Measurements from ENCODE around the gene SUSD5. TPM values are rescaled to one million over a fixed set of nuclear protein-coding genes. Genes with fewer than 3 reads are reported as not detected.

The SUSD5 gene
- total and polyA plus RNA-seq, 2 experiments from 2014 or later, result 1.4 to 3.6 TPM

DNA sequence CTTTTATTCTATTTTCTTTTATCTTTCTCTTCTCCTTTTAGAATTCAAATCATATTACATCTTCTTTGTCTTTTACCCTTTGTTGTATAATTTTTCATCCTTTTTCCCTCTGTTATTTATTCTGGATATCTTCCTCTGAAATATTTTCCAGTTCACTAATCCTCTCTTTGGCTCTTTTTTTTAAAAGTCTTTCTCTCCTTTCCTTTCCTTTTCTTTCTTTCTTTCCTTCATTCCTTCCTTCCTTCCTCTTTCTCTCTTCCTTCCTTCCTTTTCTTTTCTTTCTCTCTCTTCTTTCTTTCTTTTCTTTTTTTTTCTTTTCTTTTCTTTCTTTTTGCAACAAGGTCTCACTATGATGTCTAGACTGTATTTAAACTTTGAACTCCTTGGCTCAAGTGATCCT, 9.3 kb downstream of the SUSD5 start:
- no peaks in the 10 kb centered on the region for H3K4me1 Mint-ChIP-seq
- no peak overlapping the region for H3K27ac Mint-ChIP-seq
- H3K36me3 Mint-ChIP-seq (ENCODE audit: low read depth), result peaks cover 12% of the 10 kb centered on the region; the same call in 2 of the 3 replicates
- no peaks in the 10 kb centered on the region for H4K20me1 ChIP-seq (replicated peaks; ENCODE audit: insufficient read depth)
- peaks cover 2% of the 10 kb centered on the region for H3K27me3 Mint-ChIP-seq (ENCODE audit: insufficient read depth, low read depth, poor library complexity)
- DNase-seq (ENCODE audit: low spot score) (no peak), ATAC-seq (no peak)
- H3F3A ChIP-seq (replicated peaks; ENCODE audit: low read depth), result no peaks in the 10 kb centered on the region
- H3K9me3 Mint-ChIP-seq, result peaks cover 13% of the 10 kb centered on the region
- H3K9me2 ChIP-seq (ENCODE audit: insufficient read depth), result no peaks in the 10 kb centered on the region
- no peak overlapping the region for H3K4me2 ChIP-seq
- no peak overlapping the region for H2AFZ ChIP-seq
- H3K27me3 ChIP-seq (ENCODE audit: insufficient read depth), result no peaks in the 10 kb centered on the region
- H3K4me3 ChIP-seq, result no peak overlapping the region
- no peaks in the 10 kb centered on the region; the same call in none of the 2 replicates for H3K36me3 ChIP-seq (ENCODE audit: insufficient read depth)
- no peaks in the 10 kb centered on the region for H3K4me1 ChIP-seq (ENCODE audit: insufficient read depth)
- H3K4me3 Mint-ChIP-seq, result no peak overlapping the region
- TF ChIP-seq EZH2 (IDR thresholded peaks at IDR 0.05; ENCODE audit: low read depth, unreplicated experiment) (no peak), CREB1 (CRISPR knock-in tag; IDR thresholded peaks at IDR 0.05; ENCODE audit: low read depth) (no peak), STAT1 (IDR thresholded peaks at IDR 0.05; ENCODE audit: unreplicated experiment) (no peak), ZNF114 (CRISPR knock-in tag; IDR thresholded peaks at IDR 0.05) (no peak), NANOG (IDR thresholded peaks at IDR 0.05; ENCODE audit: borderline replicate concordance) (no peak), POLR2AphosphoS5 (IDR thresholded peaks at IDR 0.05; ENCODE audit: low read depth) (no peak), JUNB (IDR thresholded peaks at IDR 0.05; ENCODE audit: unreplicated experiment) (no peak), EZH2phosphoT487 (IDR thresholded peaks at IDR 0.05; ENCODE audit: unreplicated experiment) (no peak)
- TF ChIP-seq, protein P1, sequence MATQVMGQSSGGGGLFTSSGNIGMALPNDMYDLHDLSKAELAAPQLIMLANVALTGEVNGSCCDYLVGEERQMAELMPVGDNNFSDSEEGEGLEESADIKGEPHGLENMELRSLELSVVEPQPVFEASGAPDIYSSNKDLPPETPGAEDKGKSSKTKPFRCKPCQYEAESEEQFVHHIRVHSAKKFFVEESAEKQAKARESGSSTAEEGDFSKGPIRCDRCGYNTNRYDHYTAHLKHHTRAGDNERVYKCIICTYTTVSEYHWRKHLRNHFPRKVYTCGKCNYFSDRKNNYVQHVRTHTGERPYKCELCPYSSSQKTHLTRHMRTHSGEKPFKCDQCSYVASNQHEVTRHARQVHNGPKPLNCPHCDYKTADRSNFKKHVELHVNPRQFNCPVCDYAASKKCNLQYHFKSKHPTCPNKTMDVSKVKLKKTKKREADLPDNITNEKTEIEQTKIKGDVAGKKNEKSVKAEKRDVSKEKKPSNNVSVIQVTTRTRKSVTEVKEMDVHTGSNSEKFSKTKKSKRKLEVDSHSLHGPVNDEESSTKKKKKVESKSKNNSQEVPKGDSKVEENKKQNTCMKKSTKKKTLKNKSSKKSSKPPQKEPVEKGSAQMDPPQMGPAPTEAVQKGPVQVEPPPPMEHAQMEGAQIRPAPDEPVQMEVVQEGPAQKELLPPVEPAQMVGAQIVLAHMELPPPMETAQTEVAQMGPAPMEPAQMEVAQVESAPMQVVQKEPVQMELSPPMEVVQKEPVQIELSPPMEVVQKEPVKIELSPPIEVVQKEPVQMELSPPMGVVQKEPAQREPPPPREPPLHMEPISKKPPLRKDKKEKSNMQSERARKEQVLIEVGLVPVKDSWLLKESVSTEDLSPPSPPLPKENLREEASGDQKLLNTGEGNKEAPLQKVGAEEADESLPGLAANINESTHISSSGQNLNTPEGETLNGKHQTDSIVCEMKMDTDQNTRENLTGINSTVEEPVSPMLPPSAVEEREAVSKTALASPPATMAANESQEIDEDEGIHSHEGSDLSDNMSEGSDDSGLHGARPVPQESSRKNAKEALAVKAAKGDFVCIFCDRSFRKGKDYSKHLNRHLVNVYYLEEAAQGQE (IDR thresholded peaks at IDR 0.05; ENCODE audit: unreplicated experiment), result no peak
- TF ChIP-seq, protein P2, sequence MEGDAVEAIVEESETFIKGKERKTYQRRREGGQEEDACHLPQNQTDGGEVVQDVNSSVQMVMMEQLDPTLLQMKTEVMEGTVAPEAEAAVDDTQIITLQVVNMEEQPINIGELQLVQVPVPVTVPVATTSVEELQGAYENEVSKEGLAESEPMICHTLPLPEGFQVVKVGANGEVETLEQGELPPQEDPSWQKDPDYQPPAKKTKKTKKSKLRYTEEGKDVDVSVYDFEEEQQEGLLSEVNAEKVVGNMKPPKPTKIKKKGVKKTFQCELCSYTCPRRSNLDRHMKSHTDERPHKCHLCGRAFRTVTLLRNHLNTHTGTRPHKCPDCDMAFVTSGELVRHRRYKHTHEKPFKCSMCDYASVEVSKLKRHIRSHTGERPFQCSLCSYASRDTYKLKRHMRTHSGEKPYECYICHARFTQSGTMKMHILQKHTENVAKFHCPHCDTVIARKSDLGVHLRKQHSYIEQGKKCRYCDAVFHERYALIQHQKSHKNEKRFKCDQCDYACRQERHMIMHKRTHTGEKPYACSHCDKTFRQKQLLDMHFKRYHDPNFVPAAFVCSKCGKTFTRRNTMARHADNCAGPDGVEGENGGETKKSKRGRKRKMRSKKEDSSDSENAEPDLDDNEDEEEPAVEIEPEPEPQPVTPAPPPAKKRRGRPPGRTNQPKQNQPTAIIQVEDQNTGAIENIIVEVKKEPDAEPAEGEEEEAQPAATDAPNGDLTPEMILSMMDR (conservative IDR thresholded peaks at IDR 0.05; ENCODE audit: low read depth in 2 of 2), result no peak
- TF ChIP-seq, protein P3, sequence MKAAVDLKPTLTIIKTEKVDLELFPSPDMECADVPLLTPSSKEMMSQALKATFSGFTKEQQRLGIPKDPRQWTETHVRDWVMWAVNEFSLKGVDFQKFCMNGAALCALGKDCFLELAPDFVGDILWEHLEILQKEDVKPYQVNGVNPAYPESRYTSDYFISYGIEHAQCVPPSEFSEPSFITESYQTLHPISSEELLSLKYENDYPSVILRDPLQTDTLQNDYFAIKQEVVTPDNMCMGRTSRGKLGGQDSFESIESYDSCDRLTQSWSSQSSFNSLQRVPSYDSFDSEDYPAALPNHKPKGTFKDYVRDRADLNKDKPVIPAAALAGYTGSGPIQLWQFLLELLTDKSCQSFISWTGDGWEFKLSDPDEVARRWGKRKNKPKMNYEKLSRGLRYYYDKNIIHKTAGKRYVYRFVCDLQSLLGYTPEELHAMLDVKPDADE (IDR thresholded peaks at IDR 0.05), result no peak
- TF ChIP-seq, protein P4, sequence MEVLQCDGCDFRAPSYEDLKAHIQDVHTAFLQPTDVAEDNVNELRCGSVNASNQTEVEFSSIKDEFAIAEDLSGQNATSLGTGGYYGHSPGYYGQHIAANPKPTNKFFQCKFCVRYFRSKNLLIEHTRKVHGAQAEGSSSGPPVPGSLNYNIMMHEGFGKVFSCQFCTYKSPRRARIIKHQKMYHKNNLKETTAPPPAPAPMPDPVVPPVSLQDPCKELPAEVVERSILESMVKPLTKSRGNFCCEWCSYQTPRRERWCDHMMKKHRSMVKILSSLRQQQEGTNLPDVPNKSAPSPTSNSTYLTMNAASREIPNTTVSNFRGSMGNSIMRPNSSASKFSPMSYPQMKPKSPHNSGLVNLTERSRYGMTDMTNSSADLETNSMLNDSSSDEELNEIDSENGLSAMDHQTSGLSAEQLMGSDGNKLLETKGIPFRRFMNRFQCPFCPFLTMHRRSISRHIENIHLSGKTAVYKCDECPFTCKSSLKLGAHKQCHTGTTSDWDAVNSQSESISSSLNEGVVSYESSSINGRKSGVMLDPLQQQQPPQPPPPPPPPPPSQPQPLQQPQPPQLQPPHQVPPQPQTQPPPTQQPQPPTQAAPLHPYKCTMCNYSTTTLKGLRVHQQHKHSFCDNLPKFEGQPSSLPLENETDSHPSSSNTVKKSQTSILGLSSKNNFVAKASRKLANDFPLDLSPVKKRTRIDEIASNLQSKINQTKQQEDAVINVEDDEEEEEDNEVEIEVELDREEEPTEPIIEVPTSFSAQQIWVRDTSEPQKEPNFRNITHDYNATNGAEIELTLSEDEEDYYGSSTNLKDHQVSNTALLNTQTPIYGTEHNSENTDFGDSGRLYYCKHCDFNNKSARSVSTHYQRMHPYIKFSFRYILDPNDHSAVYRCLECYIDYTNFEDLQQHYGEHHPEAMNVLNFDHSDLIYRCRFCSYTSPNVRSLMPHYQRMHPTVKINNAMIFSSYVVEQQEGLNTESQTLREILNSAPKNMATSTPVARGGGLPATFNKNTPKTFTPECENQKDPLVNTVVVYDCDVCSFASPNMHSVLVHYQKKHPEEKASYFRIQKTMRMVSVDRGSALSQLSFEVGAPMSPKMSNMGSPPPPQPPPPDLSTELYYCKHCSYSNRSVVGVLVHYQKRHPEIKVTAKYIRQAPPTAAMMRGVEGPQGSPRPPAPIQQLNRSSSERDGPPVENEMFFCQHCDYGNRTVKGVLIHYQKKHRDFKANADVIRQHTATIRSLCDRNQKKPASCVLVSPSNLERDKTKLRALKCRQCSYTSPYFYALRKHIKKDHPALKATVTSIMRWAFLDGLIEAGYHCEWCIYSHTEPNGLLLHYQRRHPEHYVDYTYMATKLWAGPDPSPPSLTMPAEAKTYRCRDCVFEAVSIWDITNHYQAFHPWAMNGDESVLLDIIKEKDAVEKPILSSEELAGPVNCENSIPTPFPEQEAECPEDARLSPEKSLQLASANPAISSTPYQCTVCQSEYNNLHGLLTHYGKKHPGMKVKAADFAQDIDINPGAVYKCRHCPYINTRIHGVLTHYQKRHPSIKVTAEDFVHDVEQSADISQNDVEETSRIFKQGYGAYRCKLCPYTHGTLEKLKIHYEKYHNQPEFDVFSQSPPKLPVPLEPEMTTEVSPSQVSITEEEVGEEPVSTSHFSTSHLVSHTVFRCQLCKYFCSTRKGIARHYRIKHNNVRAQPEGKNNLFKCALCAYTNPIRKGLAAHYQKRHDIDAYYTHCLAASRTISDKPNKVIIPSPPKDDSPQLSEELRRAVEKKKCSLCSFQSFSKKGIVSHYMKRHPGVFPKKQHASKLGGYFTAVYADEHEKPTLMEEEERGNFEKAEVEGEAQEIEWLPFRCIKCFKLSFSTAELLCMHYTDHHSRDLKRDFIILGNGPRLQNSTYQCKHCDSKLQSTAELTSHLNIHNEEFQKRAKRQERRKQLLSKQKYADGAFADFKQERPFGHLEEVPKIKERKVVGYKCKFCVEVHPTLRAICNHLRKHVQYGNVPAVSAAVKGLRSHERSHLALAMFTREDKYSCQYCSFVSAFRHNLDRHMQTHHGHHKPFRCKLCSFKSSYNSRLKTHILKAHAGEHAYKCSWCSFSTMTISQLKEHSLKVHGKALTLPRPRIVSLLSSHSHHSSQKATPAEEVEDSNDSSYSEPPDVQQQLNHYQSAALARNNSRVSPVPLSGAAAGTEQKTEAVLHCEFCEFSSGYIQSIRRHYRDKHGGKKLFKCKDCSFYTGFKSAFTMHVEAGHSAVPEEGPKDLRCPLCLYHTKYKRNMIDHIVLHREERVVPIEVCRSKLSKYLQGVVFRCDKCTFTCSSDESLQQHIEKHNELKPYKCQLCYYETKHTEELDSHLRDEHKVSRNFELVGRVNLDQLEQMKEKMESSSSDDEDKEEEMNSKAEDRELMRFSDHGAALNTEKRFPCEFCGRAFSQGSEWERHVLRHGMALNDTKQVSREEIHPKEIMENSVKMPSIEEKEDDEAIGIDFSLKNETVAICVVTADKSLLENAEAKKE (CRISPR knock-in tag; IDR thresholded peaks at IDR 0.05), result no peak
- H3K27ac ChIP-seq (ENCODE audit: low read depth), result no peak overlapping the region
- H3K79me2 ChIP-seq (replicated peaks; ENCODE audit: insufficient read depth), result no peaks in the 10 kb centered on the region

All from GM23338 (cell line).